COR-L47 (cell line): Measurements from ENCODE around the gene CMSS1.

Source experiments
- DNase-seq: peaks from one replicate; lab custom pipeline; 2025; lab: John Stamatoyannopoulos, UW

The CMSS1 gene

GRCh38 chr3:99854756-99855298, 37.2 kb downstream of the CMSS1 start:
- DNase-seq = no peak

DNA sequence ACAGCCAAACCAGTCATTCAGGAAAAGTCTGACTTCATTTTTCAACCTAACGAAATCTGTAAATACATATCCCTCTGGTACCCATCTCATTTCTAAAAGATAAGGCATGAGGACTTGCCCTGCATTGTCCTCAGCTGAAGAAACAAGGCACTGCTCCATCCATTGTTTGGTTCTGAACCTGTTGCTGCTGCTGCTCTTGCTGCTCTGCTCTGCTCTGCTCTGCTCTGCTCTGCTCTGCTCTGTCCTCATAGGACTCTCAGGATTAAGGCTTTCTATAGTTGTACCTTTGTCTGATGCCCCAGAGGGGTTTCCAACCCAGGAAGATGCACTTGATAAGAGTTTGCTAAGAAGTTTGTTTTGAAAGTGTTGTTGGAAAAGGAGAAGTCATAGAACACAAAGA, 38.2 kb downstream of the CMSS1 start:
- DNase-seq = no peak

DNA sequence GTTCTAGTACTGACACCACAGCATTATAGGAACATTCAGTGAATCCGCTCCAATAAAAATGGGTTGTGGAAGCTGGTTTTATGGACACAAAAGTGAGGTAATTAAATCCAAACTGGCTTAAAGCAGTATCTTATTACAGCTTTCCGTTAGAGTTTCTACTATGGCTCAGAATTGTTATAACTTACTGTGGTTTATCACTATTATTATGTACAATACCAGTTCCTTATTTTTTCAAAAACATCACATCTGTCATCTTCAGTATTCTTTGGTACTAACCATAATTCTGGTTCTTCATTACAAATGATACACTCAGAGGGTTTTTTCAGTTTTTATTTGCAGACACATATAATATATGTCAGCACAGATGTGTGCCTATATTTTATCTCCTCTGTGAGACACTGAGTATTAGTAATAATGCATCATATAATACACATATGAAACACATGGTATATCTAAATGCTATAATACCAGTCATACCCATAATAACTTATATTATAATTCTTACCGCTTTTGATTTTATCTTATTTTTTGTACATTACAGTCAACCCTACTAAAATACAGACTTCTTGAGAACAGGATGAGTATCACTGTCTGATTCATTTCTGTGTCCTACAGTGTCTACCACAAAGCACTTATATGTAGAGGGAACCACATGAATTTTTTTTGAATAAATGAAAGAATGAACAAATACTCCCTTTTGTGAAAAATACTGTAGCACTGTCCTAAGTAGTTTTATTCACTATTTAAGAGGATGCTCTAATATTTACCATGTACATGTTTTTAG, 39.0 kb downstream of the CMSS1 start:
- no peak for DNase-seq

DNA sequence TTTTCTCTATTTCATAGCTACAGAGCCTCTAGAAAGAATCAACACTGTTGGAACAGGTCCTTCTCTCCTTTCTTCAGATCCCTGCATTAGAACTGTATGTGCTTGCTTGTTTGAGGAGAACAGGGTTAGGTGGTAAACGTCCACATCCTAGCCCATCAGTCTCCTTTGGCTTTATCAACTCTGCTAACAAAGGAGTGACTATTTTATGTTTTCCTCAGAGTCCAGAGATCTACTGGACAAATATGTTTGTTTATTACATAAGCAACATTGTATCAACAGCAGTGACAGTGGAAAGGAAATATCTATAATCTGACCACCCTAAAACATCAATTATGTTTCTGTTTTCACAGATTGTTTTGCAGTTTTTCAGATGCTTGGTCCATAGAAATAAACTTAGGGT, 39.6 kb downstream of the CMSS1 start:
- no peak for DNase-seq

DNA sequence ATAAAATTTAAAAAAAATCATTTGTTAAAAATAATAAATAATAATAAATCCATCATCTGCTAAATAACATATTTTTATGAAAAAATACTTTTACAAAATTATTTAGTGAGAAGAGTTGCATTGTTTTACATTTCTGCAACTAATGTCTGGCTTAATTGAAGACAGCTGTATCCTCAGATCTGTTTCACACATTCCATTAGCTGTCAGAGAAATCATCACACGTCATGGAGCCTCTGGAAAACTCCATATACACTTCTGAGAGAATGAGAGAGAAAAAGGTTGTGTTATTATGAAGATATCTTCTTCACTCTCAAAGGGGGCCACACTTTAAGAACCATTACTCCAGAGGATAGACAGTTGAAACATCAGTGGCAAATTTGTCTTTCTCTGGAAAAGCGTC, 40.8 kb downstream of the CMSS1 start:
- no peak for DNase-seq

GRCh38 chr3:99859825-99860224, 42.2 kb downstream of the CMSS1 start:
- DNase-seq = no peak

- DNase-seq = no peak
Measured at GRCh38 chr3:99861216-99861615, 43.6 kb downstream of the CMSS1 start.

- no peak for DNase-seq
Measured at GRCh38 chr3:99862208-99862607, 44.5 kb downstream of the CMSS1 start.

DNA sequence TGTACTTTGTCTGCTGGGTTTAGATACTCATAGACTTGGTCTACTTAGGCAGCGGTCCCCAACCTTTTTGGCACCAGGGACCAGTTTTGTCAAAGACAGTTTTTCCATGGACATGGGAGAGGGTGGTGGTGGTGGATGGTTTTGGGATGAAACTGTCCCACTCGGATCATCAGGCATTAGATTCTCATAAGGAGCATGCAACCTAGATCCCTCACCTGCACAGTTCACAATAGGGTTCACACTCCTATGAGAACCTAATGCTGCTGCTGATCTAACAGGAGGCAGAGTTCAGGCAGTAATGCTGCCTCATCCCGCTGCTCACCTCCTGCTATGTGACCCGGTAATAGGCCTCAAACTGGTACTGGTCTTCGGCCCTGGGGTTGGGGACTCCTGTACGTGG, 45.3 kb downstream of the CMSS1 start:
- DNase-seq = no peak

- DNase-seq = no peak
Measured at GRCh38 chr3:99863588-99863987, 45.9 kb downstream of the CMSS1 start.

GRCh38 chr3:99864289-99864688, 46.6 kb downstream of the CMSS1 start:
- DNase-seq = no peak

GRCh38 chr3:99865321-99865720, 47.7 kb downstream of the CMSS1 start:
- no peak for DNase-seq

DNA sequence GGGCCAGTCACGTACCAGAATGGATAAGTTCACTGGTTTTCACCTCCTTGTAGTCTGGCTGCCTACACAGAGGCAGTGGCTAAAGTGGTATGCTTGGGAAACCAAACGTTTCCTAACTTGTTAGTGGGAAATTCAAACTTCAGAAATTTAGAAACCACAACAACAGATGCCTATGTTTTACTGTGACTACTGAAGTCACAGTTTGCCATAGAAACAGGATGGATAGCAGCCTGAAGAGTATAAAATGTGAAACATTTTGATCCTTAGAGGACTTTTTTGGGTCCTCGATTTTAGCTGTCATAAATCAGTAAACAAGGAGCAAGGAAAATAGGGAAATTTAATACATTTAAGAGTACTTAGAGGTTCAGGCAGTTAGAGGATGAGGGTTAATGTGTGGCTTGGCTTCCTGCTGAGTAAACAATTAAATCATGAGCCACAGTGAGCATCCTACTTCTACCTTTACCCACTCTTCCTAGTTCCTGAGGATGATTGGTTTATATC, 48.6 kb downstream of the CMSS1 start:
- peak; percentile 35 for DNase-seq

GRCh38 chr3:99867594-99868310, 50.1 kb downstream of the CMSS1 start:
- DNase-seq = no peak

DNA sequence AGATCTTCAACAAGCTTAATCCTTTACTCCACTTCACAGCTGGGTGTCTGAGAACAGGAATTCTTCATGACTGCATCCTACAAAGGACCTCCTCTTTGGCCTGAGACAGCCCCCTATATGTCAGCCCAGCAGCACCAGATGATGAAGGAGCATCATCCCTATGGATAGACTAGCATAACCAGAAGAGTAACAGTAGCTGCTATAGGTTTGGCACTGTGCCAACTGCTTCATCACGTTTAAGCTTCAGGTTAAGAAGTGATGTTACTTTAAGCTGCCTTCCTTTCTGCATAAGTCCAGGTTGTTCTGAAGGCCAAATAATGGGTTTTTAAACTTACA, 50.6 kb downstream of the CMSS1 start:
- peak; percentile 13 for DNase-seq

- DNase-seq = no peak
Measured at GRCh38 chr3:99869621-99870020, 52.0 kb downstream of the CMSS1 start.

DNA sequence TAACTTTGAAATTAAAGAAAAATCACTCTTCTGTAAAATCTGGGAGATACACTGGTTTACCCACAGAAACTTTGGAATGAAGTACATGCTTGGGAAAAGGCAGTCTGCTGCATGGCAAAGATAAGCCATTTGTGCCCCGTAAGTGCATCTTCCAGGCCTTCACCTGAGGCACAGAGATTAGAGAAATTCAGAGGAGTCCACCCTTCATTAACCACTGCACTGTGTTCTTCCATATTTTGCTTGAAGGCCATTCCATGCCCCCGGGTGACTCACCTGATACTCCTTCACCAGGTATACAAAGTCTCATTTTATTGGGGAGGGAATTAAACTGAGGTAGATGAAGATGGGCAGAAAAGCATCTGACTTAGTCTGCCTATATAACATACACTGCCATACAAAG, 53.0 kb downstream of the CMSS1 start:
- no peak for DNase-seq

DNA sequence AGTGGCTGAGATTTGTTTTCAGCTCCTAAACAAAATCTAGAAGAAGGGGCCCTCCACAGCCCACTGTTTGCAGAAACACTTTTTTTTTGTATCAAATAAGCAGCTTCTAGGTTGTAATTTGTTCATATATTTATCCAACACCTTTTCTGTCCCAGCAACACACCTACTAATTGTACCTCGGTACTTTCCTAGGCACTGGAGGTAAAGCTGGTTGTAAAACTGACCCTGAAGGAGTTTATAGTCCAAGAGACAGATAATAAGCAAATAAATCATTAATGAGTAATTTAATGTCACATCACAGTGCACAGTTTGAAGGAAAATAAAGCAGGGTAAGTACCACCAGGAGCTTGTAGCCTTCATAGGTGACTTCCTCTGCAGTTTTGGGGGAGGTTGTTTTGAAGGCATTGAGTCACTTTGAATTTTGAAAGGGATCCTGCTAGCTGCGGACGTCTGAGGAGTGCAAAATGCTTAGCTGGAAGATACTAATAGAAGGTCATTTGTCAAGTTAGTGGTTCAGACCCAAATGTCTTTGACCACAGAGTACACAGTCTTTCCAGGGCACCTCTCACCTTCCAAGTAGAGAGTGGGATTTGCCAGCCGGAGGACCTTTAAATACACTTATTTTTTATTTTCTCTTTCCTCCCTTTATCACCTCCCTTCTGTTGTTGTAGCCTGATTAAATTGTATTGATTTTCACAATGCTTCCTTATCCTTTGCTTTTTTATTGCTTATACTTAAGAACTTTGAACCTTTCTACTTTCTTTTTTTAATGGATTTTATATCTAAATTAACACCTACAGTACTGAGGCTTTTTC, 53.8 kb downstream of the CMSS1 start:
- no peak for DNase-seq

DNA sequence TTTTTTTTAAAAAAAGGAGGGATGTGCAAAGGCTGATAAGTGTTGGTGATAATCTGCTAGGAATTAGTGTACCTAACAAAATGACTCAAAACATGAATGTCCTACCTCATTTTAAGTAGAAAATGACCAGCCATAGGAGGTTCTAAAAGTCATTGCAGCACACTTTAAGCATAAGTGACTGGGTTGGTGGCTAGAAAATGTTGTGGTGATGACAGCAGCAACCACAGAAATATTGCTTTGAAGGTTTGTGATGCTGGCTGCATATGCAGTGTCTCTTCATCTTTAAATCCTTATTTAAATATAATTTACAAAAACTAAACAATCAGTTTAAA, 55.2 kb downstream of the CMSS1 start:
- DNase-seq = no peak

- no peak for DNase-seq
Measured at GRCh38 chr3:99873269-99874102, 55.8 kb downstream of the CMSS1 start.

DNA sequence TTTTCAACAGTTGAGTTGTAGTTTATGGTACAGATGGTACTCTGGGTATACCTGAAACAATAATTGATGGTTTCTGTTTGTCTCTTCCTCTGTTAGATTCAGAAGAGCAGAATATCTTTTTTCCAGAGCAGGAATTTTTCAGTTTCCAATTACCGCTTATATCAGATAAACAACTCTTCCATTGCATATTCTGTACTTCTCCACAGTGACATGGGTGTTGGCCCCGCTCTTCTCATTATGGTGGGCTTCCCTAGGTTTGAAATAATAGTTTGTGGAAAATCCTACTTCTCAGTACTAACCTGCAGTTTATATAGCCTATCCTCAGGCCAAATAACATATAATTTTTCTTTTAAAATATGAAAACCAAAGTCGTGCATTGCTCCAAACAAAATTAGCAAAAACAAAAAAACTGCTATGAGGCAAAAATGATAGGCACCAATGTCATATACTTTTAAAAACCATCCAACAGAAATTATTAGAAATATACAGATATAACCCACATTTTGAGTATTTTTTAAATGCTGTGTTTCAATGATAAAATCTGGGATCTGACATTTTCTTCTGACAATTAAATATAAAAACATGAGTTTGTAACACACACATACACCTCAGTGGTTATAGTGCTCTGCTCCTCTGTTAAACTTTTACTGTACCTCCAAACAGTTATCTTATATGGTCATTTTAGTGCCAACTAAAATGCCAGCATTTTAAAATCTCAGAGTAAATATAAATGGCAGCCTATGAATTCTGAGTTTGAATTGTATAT, 56.8 kb downstream of the CMSS1 start:
- DNase-seq = no peak
